SK-N-SH (cell line): ENCODE data around the gene ZNF484.
"Not testable (repeated sequence)": the region's sequence is repeated elsewhere in the genome, so short reads cannot be mapped to it uniquely, and the experiment has no call there.

Experiments used
- CHD2 ChIP-seq: fragments of 150-350 bp; IDR thresholded peaks from 2 replicates; pipeline ENCODE4 v1.6.1; 2018; ENCODE audit warnings: low read length; ENCODE audit not compliant: partially characterized antibody
- ELF1 ChIP-seq: IDR thresholded peaks from 2 replicates; pipeline ENCODE4 v1.4.0; 2012
- EP300 ChIP-seq, 2 experiments: IDR thresholded peaks; 2 replicates each; pipeline versions ENCODE4 v1.4.0 to v1.6.1; 2012; ENCODE audit warnings: borderline replicate concordance in 1 of 2, low read depth in 1 of 2, low read length in 1 of 2
- EZH2phosphoT487 ChIP-seq: fragments of 200-600 bp; sonication (generic); IDR thresholded peaks from 2 replicates; pipeline ENCODE4 v1.6.1; 2017; ENCODE audit warnings: low read depth, mixed run types, mild to moderate bottlenecking, antibody characterized with exemption, moderate library complexity, borderline replicate concordance
- FOXM1 ChIP-seq: IDR thresholded peaks from 2 replicates; pipeline ENCODE4 v1.4.0; 2012; ENCODE audit warnings: low read depth, mild to moderate bottlenecking
- GATA2 ChIP-seq: sonication (generic); formaldehyde crosslinking; IDR thresholded peaks from 2 replicates; pipeline ENCODE4 v1.5.0; 2020; ENCODE audit warnings: mild to moderate bottlenecking, missing genetic modification reagents
- MXI1 ChIP-seq: IDR thresholded peaks from 2 replicates; pipeline ENCODE4 v1.6.1; 2012; ENCODE audit warnings: mild to moderate bottlenecking, low read depth, low read length, improper control_type of control experiment
- RAD21 ChIP-seq: IDR thresholded peaks from 2 replicates; pipeline ENCODE4 v1.6.1; 2012; ENCODE audit warnings: mild to moderate bottlenecking, low read length
- RFX5 ChIP-seq: IDR thresholded peaks from 2 replicates; pipeline ENCODE4 v1.6.1; 2012; ENCODE audit warnings: mild to moderate bottlenecking, improper control_type of control experiment, low read length
- SIN3A ChIP-seq: IDR thresholded peaks from 2 replicates; pipeline ENCODE4 v1.6.1; 2012; ENCODE audit warnings: low read depth, mild to moderate bottlenecking, low read length, moderate library complexity, borderline replicate concordance
- TAF1 ChIP-seq: IDR thresholded peaks from 2 replicates; pipeline ENCODE4 v1.6.1; 2012; ENCODE audit warnings: low read depth, mild to moderate bottlenecking, low read length, moderate library complexity, borderline replicate concordance
- YY1 ChIP-seq: IDR thresholded peaks from 2 replicates; pipeline ENCODE4 v1.4.0; 2012; ENCODE audit warnings: low read depth, mild to moderate bottlenecking
- TF ChIP-seq, protein P1 (sequence below): fragments of 200-600 bp; sonication (generic); IDR thresholded peaks from 2 replicates; pipeline ENCODE4 v1.6.1; 2017; ENCODE audit warnings: antibody characterized with exemption, mild to moderate bottlenecking, moderate library complexity
- TF ChIP-seq, protein P2 (sequence below): IDR thresholded peaks from 2 replicates; pipeline ENCODE4 v1.4.0; 2012; ENCODE audit warnings: low read depth

DNA sequence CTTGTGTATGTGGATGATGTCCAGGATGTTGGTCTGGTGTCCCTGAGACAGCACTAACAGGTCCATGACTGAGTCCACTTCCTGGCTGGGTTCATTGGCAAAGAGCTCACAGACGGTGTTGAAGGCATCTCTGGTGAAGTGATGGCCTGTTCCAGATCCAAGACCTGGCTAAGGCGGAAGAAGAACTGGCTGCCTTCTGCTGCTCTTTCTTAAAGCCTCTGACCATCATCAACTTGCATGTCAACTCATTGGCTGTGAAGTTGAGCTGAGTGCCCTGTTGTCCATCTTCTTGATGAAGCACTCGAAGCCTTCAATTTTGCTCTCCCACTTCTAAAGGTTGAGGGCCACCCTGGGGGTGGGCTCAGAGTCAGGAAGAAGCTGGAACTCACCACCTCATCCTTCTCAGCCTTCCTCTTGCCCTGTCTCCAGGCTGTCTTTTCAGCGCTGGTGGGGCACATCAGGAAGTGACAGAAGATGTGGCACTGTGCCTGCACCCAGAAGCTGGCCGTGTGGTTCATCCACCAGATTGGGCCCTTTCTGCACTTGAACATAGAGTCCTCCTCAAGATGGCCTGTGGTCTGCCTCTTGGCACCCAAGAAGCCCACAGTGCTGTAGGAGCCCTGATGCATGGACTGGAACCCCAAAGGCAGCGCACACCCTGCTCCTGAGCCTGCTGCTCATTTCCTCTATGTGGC, 16.2 kb upstream of the ZNF484 start:
- TF ChIP-seq, protein P1, sequence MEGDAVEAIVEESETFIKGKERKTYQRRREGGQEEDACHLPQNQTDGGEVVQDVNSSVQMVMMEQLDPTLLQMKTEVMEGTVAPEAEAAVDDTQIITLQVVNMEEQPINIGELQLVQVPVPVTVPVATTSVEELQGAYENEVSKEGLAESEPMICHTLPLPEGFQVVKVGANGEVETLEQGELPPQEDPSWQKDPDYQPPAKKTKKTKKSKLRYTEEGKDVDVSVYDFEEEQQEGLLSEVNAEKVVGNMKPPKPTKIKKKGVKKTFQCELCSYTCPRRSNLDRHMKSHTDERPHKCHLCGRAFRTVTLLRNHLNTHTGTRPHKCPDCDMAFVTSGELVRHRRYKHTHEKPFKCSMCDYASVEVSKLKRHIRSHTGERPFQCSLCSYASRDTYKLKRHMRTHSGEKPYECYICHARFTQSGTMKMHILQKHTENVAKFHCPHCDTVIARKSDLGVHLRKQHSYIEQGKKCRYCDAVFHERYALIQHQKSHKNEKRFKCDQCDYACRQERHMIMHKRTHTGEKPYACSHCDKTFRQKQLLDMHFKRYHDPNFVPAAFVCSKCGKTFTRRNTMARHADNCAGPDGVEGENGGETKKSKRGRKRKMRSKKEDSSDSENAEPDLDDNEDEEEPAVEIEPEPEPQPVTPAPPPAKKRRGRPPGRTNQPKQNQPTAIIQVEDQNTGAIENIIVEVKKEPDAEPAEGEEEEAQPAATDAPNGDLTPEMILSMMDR = not testable (repeated sequence)
- not testable (repeated sequence) for TF ChIP-seq RFX5; YY1; ELF1; MXI1; CHD2; SIN3A; EZH2phosphoT487; TAF1; GATA2 (CRISPR knock-in tag); FOXM1; RAD21; EP300 (IDR thresholded peaks at IDR 0.05; ENCODE audit: borderline replicate concordance in 1 of 2, low read depth in 1 of 2, low read length in 1 of 2)
- TF ChIP-seq, protein P2, sequence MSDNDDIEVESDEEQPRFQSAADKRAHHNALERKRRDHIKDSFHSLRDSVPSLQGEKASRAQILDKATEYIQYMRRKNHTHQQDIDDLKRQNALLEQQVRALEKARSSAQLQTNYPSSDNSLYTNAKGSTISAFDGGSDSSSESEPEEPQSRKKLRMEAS = not testable (repeated sequence)
